ENCODE data around the gene ADAMTS6.

Gene ADAMTS6

GRCh38 chr5:65100911-65101631 lies 380.6 kb downstream of the ADAMTS6 start:
- peak in 1 of 2 experiments; percentile 49 for DNase-seq

Measured in NCI-H187 (cell line).